GM18505 (cell line): Measurements from ENCODE around the gene EDNRB.
"Not testable (repeated sequence)": the region's sequence is repeated elsewhere in the genome, so short reads cannot be mapped to it uniquely, and the experiment has no call there.

Experiments
- ATAC-seq: cut with Tn5 transposase; IDR thresholded peaks from one replicate; pipeline ENCODE4 v1.9.1; 2021; ENCODE audit not compliant: unreplicated experiment
- POLR2A ChIP-seq: IDR thresholded peaks from 4 replicates; pipeline ENCODE4 v1.6.1; 2011; ENCODE audit warnings: borderline replicate concordance; ENCODE audit not compliant: insufficient read depth, insufficient read length; ENCODE audit errors: extremely low read depth

The EDNRB gene

GRCh38 chr13:77918391-77919245 lies at the start of gene EDNRB:
Gene EDNRB, minus strand, starts transcription at chr13:77918831. Its CDS starts 258 bp downstream, at chr13:77918573.
- TF ChIP-seq POLR2A, result no peak
- ATAC-seq, result no peak

DNA sequence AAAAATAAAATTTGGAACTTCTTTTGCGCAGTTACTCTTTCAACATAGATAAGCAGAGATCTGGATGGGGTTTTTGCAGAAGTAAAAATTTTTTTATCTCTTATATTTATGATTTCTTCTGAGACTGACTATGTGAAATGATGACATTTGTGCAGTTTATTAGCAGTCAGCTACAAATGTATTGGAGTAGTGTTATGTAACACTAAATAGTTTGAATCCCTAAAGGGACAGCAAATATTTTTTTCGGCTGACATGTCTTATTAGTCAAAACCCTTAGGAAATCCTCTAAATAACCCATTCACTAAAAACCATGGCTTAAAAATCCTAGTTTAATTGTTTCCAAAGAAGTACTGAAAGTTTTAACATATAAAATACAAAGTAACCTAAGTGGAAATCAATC lies 48.0 kb upstream of the EDNRB start:
- no peak for TF ChIP-seq POLR2A
- ATAC-seq, result no peak

DNA sequence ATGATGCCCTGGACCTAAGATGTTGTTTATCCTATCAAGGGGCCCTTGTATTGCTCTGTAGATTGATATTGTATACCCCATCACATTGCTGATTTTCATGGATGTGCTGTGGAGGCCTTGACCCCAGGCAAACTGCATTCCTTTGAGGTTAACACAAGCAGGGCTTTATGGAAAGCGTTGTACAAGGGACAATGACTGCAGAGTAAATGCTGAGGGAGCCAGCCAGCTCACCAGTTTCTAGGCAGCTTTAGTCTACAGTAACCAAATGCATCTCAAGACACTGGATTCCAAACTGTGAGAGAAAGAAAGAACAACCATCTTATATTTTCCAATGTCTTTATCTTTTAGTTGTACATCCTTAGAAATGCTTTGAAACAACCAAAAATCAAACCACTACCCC lies 34.1 kb upstream of the EDNRB start:
- ATAC-seq, result no peak
- no peak for TF ChIP-seq POLR2A

DNA sequence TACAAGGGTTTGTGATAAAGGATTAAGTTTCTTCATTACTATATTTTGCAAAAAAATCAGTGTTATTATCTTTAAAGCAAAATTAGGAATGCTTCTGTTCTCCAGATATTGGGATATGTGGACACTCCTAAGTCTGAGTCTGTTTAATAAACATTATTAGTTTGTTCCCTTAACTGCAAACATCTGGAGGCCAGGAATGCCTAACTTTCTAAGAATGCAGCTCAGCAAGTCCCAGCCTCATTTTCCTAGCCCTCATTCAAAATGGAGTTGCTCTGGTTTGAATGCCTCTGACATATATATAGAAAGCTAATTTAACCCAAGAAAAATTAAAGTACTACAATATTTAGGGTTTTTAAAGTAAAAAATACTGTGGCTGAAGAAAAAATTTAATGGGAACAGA lies 33.6 kb upstream of the EDNRB start:
- TF ChIP-seq POLR2A, result no peak
- no peak for ATAC-seq

- ATAC-seq, result no peak
These were observed 27.9 kb upstream of the EDNRB start for GRCh38 chr13:77946522-77946921.

DNA sequence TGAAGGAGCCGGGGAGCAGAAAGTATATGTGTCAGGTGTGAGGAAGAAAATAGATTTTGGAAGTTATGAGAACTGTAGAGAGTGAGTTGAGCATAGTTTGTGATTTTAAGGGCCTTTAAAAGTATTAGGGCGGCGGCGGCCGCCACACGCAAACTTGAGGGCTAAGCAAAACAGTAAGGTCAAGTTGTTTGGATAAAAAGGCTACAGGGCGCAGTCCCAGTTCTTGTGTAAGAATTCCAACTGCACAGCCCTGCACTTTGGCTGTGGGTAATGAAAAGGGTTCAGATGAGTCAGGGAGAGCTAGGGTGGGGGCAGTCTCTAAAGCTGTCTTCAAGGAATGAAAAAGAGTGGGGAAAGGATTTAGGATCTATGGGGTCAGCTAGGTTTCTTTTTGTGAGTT lies 16.4 kb upstream of the EDNRB start:
- not testable (repeated sequence) for ATAC-seq

More at GRCh38 chr13:77946522-77946921, 27.9 kb upstream of the EDNRB start:
- TF ChIP-seq POLR2A, result no peak

DNA sequence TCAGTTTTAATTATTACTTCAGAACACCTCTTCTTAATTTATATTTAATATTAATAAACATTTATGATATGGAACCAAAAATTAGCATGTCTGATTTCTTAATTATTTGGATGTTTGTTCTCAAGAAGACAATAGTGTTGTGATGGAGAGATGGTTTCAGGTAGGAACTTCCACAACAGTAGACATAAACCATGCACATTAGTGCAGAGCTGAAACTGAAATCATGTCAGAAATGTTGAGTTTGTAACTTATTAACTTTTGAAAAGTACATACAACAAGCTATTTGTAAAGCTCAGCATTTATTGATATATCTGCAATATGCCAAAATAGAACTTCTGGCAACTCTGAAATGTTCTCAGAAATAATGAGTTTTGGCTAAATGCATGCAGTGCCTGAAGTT lies 11.8 kb upstream of the EDNRB start:
- peak; percentile 74 for ATAC-seq
- no peak for TF ChIP-seq POLR2A

- ATAC-seq, result peak; percentile 80
- TF ChIP-seq POLR2A, result no peak
These were observed 10.3 kb upstream of the EDNRB start for GRCh38 chr13:77928909-77929308.

DNA sequence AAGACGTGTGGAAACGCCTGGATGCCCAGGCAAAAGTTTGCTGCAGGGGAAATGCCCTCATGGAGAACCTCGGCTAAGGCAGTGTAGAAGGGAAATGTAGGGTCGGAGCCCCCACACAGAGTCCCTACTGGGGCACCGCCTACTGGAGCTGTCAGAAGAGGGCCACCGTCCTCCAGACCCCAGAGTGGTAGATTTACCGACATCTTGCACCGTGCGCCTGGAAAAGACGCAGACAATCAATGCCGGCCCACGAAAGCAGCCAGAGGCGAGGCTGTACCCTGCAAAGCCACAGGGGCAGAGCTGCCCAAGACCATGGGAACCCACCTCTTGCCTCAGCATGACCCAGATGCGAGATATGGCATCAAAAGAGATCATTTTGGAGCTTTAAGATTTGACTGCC lies 7.0 kb upstream of the EDNRB start:
- ATAC-seq, result no peak
- TF ChIP-seq POLR2A, result no peak

- no peak for ATAC-seq
- TF ChIP-seq POLR2A, result no peak
These were observed 1.3 kb upstream of the EDNRB start for GRCh38 chr13:77919921-77920294.

DNA sequence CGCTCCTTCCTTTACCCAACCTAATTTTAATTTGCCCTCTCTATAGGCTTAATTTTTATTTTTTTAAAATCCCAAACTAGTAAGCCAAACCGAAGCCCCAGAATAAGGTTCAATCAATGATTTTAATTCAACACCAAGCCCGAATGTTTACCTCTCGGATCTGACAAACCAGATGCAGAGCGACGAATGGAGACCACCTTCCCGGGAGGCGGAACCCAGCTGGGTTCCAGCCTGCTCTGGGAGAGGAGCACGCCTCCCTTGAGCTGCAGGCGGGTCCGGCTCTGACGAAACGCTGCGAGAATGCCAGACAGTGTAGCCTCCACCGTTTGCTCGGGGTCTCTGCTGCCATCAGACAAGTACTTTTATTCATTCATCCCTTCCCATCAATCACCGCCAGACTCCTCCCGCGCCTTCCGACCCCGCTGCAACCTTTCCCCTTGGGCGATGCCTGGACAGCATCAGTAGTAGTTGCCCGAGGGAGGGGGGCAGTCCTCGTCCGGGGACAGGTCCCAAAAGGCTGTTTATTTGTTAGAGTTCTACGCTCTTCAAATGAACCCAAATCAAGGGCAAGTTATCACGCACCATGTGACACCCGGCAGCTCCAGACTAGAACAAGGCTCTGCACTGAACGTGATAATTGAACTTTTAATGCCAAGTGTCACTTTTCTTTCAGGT lies 752 bp upstream of the EDNRB start:
- no peak for TF ChIP-seq POLR2A
- ATAC-seq, result no peak

GRCh38 chr13:77916488-77916887 lies 2.1 kb downstream of the EDNRB start:
- no peak for TF ChIP-seq POLR2A
- no peak for ATAC-seq

GRCh38 chr13:77915686-77916085 lies 2.9 kb downstream of the EDNRB start:
- ATAC-seq, result no peak

DNA sequence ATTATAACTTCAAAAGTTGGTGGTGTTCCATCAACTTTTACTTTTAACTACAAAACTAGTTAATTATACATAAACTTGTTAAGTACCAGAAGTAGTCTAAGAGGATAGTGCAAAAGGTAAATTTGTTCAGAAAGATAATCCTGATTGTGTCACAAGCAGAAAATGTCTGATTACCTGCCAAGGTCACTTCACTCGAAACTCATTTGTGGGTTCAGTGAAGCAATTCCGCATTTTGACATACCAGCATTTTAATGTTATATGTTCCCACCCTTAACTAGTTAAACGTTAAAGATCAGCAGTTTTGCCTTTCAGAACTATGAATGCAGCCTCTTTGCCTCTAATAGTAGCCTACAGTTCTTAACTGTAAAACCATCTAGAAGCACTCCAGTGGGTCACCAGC lies 5.6 kb downstream of the EDNRB start:
- no peak for TF ChIP-seq POLR2A
- no peak for ATAC-seq

More at GRCh38 chr13:77915686-77916085, 2.9 kb downstream of the EDNRB start:
- TF ChIP-seq POLR2A, result no peak
